HCT116 (cell line): ENCODE data around the gene IKZF3. TPM values are rescaled to one million over a fixed set of nuclear protein-coding genes. Genes with fewer than 3 reads are reported as not detected.

Experiments used
- ATAC-seq: fragments of 200-7000 bp; cut with Tn5 transposase; 2 replicates; pipeline ENCODE4 v1.9.1; 2020; ENCODE audit warnings: mild to moderate bottlenecking, moderate library complexity
- BruUV-seq: library from RNA; stranded (reverse); fragments of 400-500 nt; replicated peaks from 2 replicates; lab custom pipeline; 2021; lab: Mats Ljungman, UMichigan
- CTCF ChIA-PET: fragments of 300-600 bp; sonication (Branson Sonifier 250); formaldehyde crosslinking; loops from one replicate; lab custom pipeline; 2021; ENCODE audit warnings: antibody characterized with exemption; lab: Charles Lee
- POLR2A ChIA-PET: fragments of 300-600, 350-600 bp; sonication (Branson Sonifier 250); formaldehyde crosslinking; loops from one replicate; lab custom pipeline; 2021; ENCODE audit warnings: antibody characterized with exemption; lab: Charles Lee
- RAD21 ChIA-PET, 2 experiments: fragments of 300-600 bp; sonication (Branson Sonifier 250); formaldehyde crosslinking; loops; one replicate each; lab custom pipeline; 2023; ENCODE audit warnings: low total read pairs in 2 of 2; ENCODE audit not compliant: uncharacterized antibody in 2 of 2, unreplicated experiment in 2 of 2, low non-redundant PET in 1 of 2; lab: Charles Lee
- DNase-seq: peaks from one replicate; pipeline ENCODE4 v3.0.0-alpha.2; 2010; ENCODE audit warnings: low read depth, low spot score
- H2AFZ ChIP-seq: fragments of 200-600 bp; shearing (Covaris generic), sonication (generic); 2 replicates; pipeline ENCODE4 v1.6.1; 2017; ENCODE audit warnings: low read depth, mixed run types, mixed read lengths, antibody characterized with exemption, low read length; ENCODE audit not compliant: poor library complexity, severe bottlenecking
- H3K27ac ChIP-seq: 2 replicates; pipeline ENCODE4 v1.5.1; 2012; ENCODE audit warnings: low read depth, low read length
- H3K27me3 ChIP-seq: fragments of 200-600 bp; sonication (generic); 2 replicates; pipeline ENCODE4 v1.6.1; 2016; ENCODE audit warnings: mixed run types, low read length, mixed read lengths; ENCODE audit not compliant: insufficient read depth
- H3K36me3 ChIP-seq, 2 experiments: fragments of 200-500 bp in 1 of 2; fragments of 200-600 bp in 1 of 2; sonication (Bioruptor generic) in 1 of 2; sonication (generic) in 1 of 2; 2 replicates each; pipeline versions ENCODE4 v1.5.1 to v1.6.1; 2014 to 2016; ENCODE audit warnings: low read length in 2 of 2, inconsistent platforms in 1 of 2, mixed read lengths in 1 of 2, mixed run types in 1 of 2; ENCODE audit not compliant: insufficient read depth in 2 of 2, control insufficient read depth in 1 of 2
- H3K4me1 ChIP-seq, 2 experiments: fragments of 200-600 bp in 1 of 2; sonication (generic) in 1 of 2; 2 replicates each; pipeline versions ENCODE4 v1.5.1 to v1.6.1; 2012 to 2017; ENCODE audit warnings: low read length in 2 of 2, inconsistent platforms in 1 of 2, mild to moderate bottlenecking in 1 of 2, mixed read lengths in 1 of 2, mixed run types in 1 of 2, moderate library complexity in 1 of 2; ENCODE audit not compliant: insufficient read depth in 2 of 2, control insufficient read depth in 1 of 2
- H3K4me2 ChIP-seq: fragments of 200-600 bp; sonication (generic); 2 replicates; pipeline ENCODE4 v1.6.1; 2017; ENCODE audit warnings: mixed run types, low read length, mixed read lengths
- H3K4me3 ChIP-seq, 2 experiments: fragments of 200-600 bp in 1 of 2; sonication (generic) in 1 of 2; replicated peaks in 1 of 2; 2 replicates each; pipeline ENCODE4 v1.5.1; 2011 to 2016; ENCODE audit warnings: low read length in 2 of 2, control low read depth in 1 of 2, low read depth in 1 of 2, mild to moderate bottlenecking in 1 of 2, mixed read lengths in 1 of 2, mixed run types in 1 of 2
- H3K79me2 ChIP-seq: fragments of 200-600 bp; sonication (generic); 2 replicates; pipeline ENCODE4 v1.6.1; 2017; ENCODE audit warnings: mild to moderate bottlenecking, mixed run types, low read length, moderate library complexity, mixed read lengths; ENCODE audit not compliant: insufficient read depth
- H3K9ac ChIP-seq: fragments of 200-600 bp; sonication (generic); 2 replicates; pipeline ENCODE4 v1.6.1; 2016; ENCODE audit warnings: low read length, mixed read lengths
- H3K9me2 ChIP-seq: fragments of 200-600 bp; sonication (generic), shearing (Covaris generic); 2 replicates; pipeline ENCODE4 v1.6.1; 2017; ENCODE audit warnings: mixed run types, mild to moderate bottlenecking, moderate library complexity; ENCODE audit not compliant: insufficient read depth
- H3K9me3 ChIP-seq, 2 experiments: fragments of 200-500 bp in 1 of 2; fragments of 200-600 bp in 1 of 2; sonication (Bioruptor generic) in 1 of 2; sonication (generic) in 1 of 2; 2 replicates each; pipeline ENCODE4 v1.6.1; 2014 to 2017; ENCODE audit warnings: low read length in 2 of 2, mixed read lengths in 2 of 2, inconsistent platforms in 1 of 2, low read depth in 1 of 2, mild to moderate bottlenecking in 1 of 2, mixed run types in 1 of 2, moderate library complexity in 1 of 2; ENCODE audit not compliant: control insufficient read depth in 1 of 2, insufficient read depth in 1 of 2
- H4K20me1 ChIP-seq: fragments of 200-600 bp; sonication (generic), shearing (Covaris generic); 2 replicates; pipeline ENCODE4 v1.6.1; 2017; ENCODE audit warnings: mixed run types, mild to moderate bottlenecking, moderate library complexity; ENCODE audit not compliant: insufficient read depth
- POLR2AphosphoS5 ChIP-seq: IDR thresholded peaks from 2 replicates; pipeline ENCODE4 v1.6.1; 2011; ENCODE audit warnings: mild to moderate bottlenecking, low read depth, low read length, moderate library complexity
- SIN3A ChIP-seq: IDR thresholded peaks from 2 replicates; pipeline ENCODE4 v1.6.1; 2012; ENCODE audit warnings: low read depth
- SRF ChIP-seq: IDR thresholded peaks from 2 replicates; pipeline ENCODE4 v1.6.1; 2012; ENCODE audit warnings: low read depth
- ZFX ChIP-seq: fragments of 450-650 bp; IDR thresholded peaks from 2 replicates; pipeline ENCODE4 v1.6.1; 2017
- intact Hi-C: fragments of 100-400 bp; cut with micrococcal nuclease; formaldehyde crosslinking; loops from 2 replicates; pipeline ENCODE4 v1.10.0; 2022
- total RNA-seq: library from RNA; stranded (reverse); gene quantifications from one replicate; pipeline ENCODE4 v1.2.1, GENCODE V29; 2021; ENCODE audit not compliant: unreplicated experiment
- TF ChIP-seq, protein P1 (sequence below): IDR thresholded peaks from 2 replicates; pipeline ENCODE4 v1.6.1; 2012
- TF ChIP-seq, protein P2 (sequence below): IDR thresholded peaks from 2 replicates; pipeline ENCODE4 v1.6.1; 2012

The IKZF3 gene
- total RNA-seq, 1 experiment from 2014 or later = 0.30 TPM

DNA sequence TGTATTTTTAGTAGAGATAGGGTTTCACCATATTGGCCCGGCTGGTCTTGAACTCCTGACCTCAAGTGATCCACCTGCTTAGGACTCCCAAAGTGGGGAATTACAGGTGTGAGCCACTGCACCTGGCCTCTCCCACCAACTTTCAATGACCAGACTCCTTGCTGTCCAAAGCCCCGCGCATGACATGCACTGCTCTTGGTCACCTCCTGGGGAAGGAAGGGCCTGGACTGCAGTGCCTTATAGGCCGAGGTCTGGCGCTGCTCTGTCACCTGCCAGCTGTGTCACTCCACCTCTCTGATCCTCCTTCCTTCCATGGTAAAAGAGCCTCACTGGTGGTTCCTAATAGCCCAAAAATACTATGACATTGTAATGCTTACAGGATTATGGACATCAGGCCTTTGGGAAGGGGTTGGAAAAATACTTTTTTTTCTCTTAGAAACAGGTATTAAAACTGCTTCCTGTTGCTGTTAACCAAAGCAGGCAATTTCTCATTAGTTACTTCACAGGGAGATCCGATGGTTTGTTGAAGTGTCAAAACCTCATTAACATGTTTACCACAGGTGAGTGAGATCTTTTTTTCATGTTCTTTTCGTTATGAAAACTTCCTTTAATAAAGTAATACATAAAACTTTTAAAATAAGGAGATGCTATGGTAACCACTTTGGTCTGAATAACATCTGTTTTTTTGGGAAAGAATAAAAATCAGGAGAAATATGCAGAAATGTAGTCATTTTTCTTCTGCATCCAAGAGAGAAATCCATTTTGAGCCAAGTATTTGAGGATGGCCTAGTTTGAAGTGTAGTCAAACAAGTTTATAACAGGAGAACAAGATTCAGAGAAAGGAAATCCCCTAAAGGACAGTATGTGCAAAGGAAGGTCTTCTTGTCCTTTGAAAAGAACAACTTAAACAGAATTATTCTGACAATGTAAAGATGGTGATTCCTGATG, 90.9 kb downstream of the IKZF3 start (continued):
- no peak for TF ChIP-seq SIN3A
- TF ChIP-seq, all 23 proteins: peak for 0

DNA sequence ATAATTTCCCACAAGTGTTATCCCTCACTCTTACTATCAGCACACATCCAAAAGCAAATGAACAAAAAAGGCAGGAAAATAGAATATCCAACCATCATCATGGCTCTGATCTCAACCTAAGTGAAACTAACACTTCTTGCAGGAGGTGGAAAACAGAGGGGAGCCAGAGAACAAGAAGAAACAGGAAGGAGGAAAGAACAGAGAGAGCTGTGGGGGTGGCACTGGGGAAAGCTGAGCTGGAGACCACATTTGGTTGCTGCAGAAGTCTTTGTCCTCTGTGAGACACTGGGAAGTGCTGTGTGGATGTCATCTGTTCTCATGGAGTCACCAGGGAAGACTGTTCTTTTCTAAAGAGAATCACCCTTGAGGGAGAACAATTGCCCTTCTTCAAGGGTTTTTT, 91.7 kb downstream of the IKZF3 start:
- Histone ChIP-seq H3K27ac (no peak overlapping the region), H3K79me2 (no peaks in the 10 kb centered on the region), H3K36me3 (no peaks in the 10 kb centered on the region), H3K9ac (no peak overlapping the region), H3K4me1 (peaks cover 12 to 28% of the 10 kb centered on the region in 2 experiments), H3K4me2 (no peak overlapping the region), H3K9me2 (no peaks in the 10 kb centered on the region), H3K9me3 (no peaks in the 10 kb centered on the region), H2AFZ (no peak overlapping the region), H4K20me1 (no peaks in the 10 kb centered on the region)
- CTCF ChIA-PET = no interaction called here
- BruUV-seq = no TSS peak
- no peak for DNase-seq
- RAD21 ChIA-PET = no interaction called here
- TF ChIP-seq SRF = no peak
- TF ChIP-seq ZFX = no peak
- TF ChIP-seq, protein P1, sequence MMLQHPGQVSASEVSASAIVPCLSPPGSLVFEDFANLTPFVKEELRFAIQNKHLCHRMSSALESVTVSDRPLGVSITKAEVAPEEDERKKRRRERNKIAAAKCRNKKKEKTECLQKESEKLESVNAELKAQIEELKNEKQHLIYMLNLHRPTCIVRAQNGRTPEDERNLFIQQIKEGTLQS = no peak
- no peak for TF ChIP-seq POLR2AphosphoS5
- TF ChIP-seq, protein P2, sequence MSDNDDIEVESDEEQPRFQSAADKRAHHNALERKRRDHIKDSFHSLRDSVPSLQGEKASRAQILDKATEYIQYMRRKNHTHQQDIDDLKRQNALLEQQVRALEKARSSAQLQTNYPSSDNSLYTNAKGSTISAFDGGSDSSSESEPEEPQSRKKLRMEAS = no peak
- TF ChIP-seq, all 23 proteins: peak for 0
- peaks cover 11% of the 10 kb centered on the region; the same call in 1 of the 2 replicates for H3K27me3 ChIP-seq
- intact Hi-C loops = no loop called here
- POLR2A ChIA-PET = no interaction called here
- no peak for ATAC-seq
- no peak overlapping the region for H3K4me3 ChIP-seq
